ENCODE data around the gene SPRR5. TPM values are rescaled to one million over a fixed set of nuclear protein-coding genes. Genes with fewer than 3 reads are reported as not detected.

Gene SPRR5
- polyA plus RNA-seq, 3 donors, result not detected

- no peak for DNase-seq (ENCODE audit: low read depth in 3 of 3, low spot score in 2 of 3)
Observed at GRCh38 chr1:152981146-152981871, 34.3 kb downstream of the SPRR5 start.

GRCh38 chr1:152982076-152982475 is 35.1 kb downstream of the SPRR5 start:
- DNase-seq (ENCODE audit: low read depth in 3 of 3, low spot score in 2 of 3), result no peak

GRCh38 chr1:152983234-152983633 is 36.2 kb downstream of the SPRR5 start:
- no peak for DNase-seq (ENCODE audit: low read depth in 3 of 3, low spot score in 2 of 3)

- DNase-seq (ENCODE audit: low read depth in 3 of 3, low spot score in 2 of 3), result no peak
Observed at GRCh38 chr1:152983743-152984142, 36.7 kb downstream of the SPRR5 start, which contains the start of gene SPRR1A. Gene SPRR1A (plus strand): TSS chr1:152984081. CDS start chr1:152985231, 1,150 bp downstream.

- no peak for DNase-seq (ENCODE audit: low read depth in 3 of 3, low spot score in 2 of 3)
Observed at GRCh38 chr1:152986578-152986977, 39.6 kb downstream of the SPRR5 start.

GRCh38 chr1:152993186-152993585 is 46.2 kb downstream of the SPRR5 start:
- no peak for DNase-seq (ENCODE audit: low read depth in 3 of 3, low spot score in 2 of 3)

GRCh38 chr1:152995842-152996241 is 48.8 kb downstream of the SPRR5 start:
- no peak for DNase-seq (ENCODE audit: low read depth in 3 of 3, low spot score in 2 of 3)

GRCh38 chr1:152996633-152997400 is 49.8 kb downstream of the SPRR5 start:
- DNase-seq (ENCODE audit: low read depth in 3 of 3, low spot score in 2 of 3), result no peak

- DNase-seq (ENCODE audit: low read depth in 3 of 3, low spot score in 2 of 3), result no peak
Observed at GRCh38 chr1:152997901-152998300, 50.9 kb downstream of the SPRR5 start.

- DNase-seq (ENCODE audit: low read depth in 3 of 3, low spot score in 2 of 3), result no peak
Observed at GRCh38 chr1:152998476-152998875, 51.5 kb downstream of the SPRR5 start.

Other genes with a start within 250 kb of the SPRR5 start
- not detected for gene LCE2A, start 248.9 kb upstream of the SPRR5 start, polyA plus RNA-seq (ENCODE audit: insufficient read length in 3 of 3)
- gene LCE4A, start 239.0 kb upstream of the SPRR5 start, polyA plus RNA-seq (ENCODE audit: insufficient read length in 3 of 3), result not detected
- gene KPRP, start 189.2 kb upstream of the SPRR5 start, polyA plus RNA-seq (ENCODE audit: insufficient read length in 3 of 3), result not detected
- gene LCE1F, start 172.1 kb upstream of the SPRR5 start, polyA plus RNA-seq (ENCODE audit: insufficient read length in 3 of 3), result not detected
- not detected for gene LCE1E, start 160.9 kb upstream of the SPRR5 start, polyA plus RNA-seq (ENCODE audit: insufficient read length in 3 of 3)
- gene LCE1D, start 150.5 kb upstream of the SPRR5 start, polyA plus RNA-seq (ENCODE audit: insufficient read length in 3 of 3), result not detected
- gene LCE1C, start 140.6 kb upstream of the SPRR5 start, polyA plus RNA-seq (ENCODE audit: insufficient read length in 3 of 3), result not detected
- not detected for gene LCE1B, start 135.2 kb upstream of the SPRR5 start, polyA plus RNA-seq (ENCODE audit: insufficient read length in 3 of 3)
- gene LCE1A, start 119.7 kb upstream of the SPRR5 start, polyA plus RNA-seq (ENCODE audit: insufficient read length in 3 of 3), result not detected
- not detected for gene LCE6A, start 104.3 kb upstream of the SPRR5 start, polyA plus RNA-seq (ENCODE audit: insufficient read length in 3 of 3)
- gene LCE7A, start 87.2 kb upstream of the SPRR5 start, polyA plus RNA-seq (ENCODE audit: insufficient read length in 3 of 3), result not detected
- gene SMCP, start 68.9 kb upstream of the SPRR5 start, polyA plus RNA-seq (ENCODE audit: insufficient read length in 3 of 3), result not detected
- gene IVL, start 38.7 kb upstream of the SPRR5 start, polyA plus RNA-seq (ENCODE audit: insufficient read length in 3 of 3), result under 1 TPM in 2 of 3 donors, not detected in 1; 0.21 to 0.42 TPM
- not detected for gene SPRR4, start 23.4 kb downstream of the SPRR5 start, polyA plus RNA-seq (ENCODE audit: insufficient read length in 3 of 3)
- gene SPRR1A, start 36.9 kb downstream of the SPRR5 start, polyA plus RNA-seq (ENCODE audit: insufficient read length in 3 of 3), result not detected
- gene SPRR3, start 54.5 kb downstream of the SPRR5 start, polyA plus RNA-seq (ENCODE audit: insufficient read length in 3 of 3), result under 1 TPM in 1 of 3 donors, not detected in 2; 0.21 TPM
- gene SPRR1B, start 84.0 kb downstream of the SPRR5 start, polyA plus RNA-seq (ENCODE audit: insufficient read length in 3 of 3), result not detected
- gene SPRR2D, start 93.9 kb downstream of the SPRR5 start, polyA plus RNA-seq (ENCODE audit: insufficient read length in 3 of 3), result not detected
- gene SPRR2A, start 110.3 kb downstream of the SPRR5 start, polyA plus RNA-seq (ENCODE audit: insufficient read length in 3 of 3), result not detected
- not detected for gene SPRR2B, start 124.4 kb downstream of the SPRR5 start, polyA plus RNA-seq (ENCODE audit: insufficient read length in 3 of 3)
- not detected for gene SPRR2E, start 147.3 kb downstream of the SPRR5 start, polyA plus RNA-seq (ENCODE audit: insufficient read length in 3 of 3)
- not detected for gene SPRR2F, start 166.3 kb downstream of the SPRR5 start, polyA plus RNA-seq (ENCODE audit: insufficient read length in 3 of 3)
- not detected for gene SPRR2G, start 203.7 kb downstream of the SPRR5 start, polyA plus RNA-seq (ENCODE audit: insufficient read length in 3 of 3)